HG02943 (cell line): ENCODE measurements around the gene TCF4.

Experiments used
- ATAC-seq: cut with Tn5 transposase; IDR thresholded peaks from one replicate; pipeline ENCODE4 v1.9.1; 2021; ENCODE audit warnings: mild to moderate bottlenecking, low read depth, moderate library complexity; ENCODE audit not compliant: unreplicated experiment

The TCF4 gene

GRCh38 chr18:55336438-55337100, 251.4 kb downstream of the TCF4 start:
- ATAC-seq: no peak

- no peak for ATAC-seq
These were observed 253.1 kb downstream of the TCF4 start for GRCh38 chr18:55334875-55335274.

- ATAC-seq: no peak
These were observed 256.7 kb downstream of the TCF4 start for GRCh38 chr18:55331301-55331700.

- ATAC-seq: no peak
These were observed 259.7 kb downstream of the TCF4 start for GRCh38 chr18:55328301-55328700.

GRCh38 chr18:55327454-55327853, 260.5 kb downstream of the TCF4 start:
- ATAC-seq: no peak

GRCh38 chr18:55326134-55326533, 261.9 kb downstream of the TCF4 start:
- no peak for ATAC-seq

GRCh38 chr18:55324166-55324565, 263.8 kb downstream of the TCF4 start:
- no peak for ATAC-seq

GRCh38 chr18:55323051-55323994, 264.7 kb downstream of the TCF4 start:
- ATAC-seq: no peak

- ATAC-seq: peak; percentile 52
These were observed 265.7 kb downstream of the TCF4 start for GRCh38 chr18:55322178-55322735.

- peak; percentile 68 for ATAC-seq
These were observed 266.5 kb downstream of the TCF4 start for GRCh38 chr18:55321265-55322177.

GRCh38 chr18:55320424-55321264, 267.3 kb downstream of the TCF4 start:
- no peak for ATAC-seq

GRCh38 chr18:55319459-55320193, 268.4 kb downstream of the TCF4 start:
- ATAC-seq: no peak

- ATAC-seq: no peak
These were observed 269.0 kb downstream of the TCF4 start for GRCh38 chr18:55318951-55319441.

- ATAC-seq: no peak
These were observed 270.1 kb downstream of the TCF4 start for GRCh38 chr18:55317864-55318263.

- ATAC-seq: no peak
These were observed 270.7 kb downstream of the TCF4 start for GRCh38 chr18:55317324-55317723.

- ATAC-seq: no peak
These were observed 271.4 kb downstream of the TCF4 start for GRCh38 chr18:55316486-55317184.

- ATAC-seq: no peak
These were observed 273.3 kb downstream of the TCF4 start for GRCh38 chr18:55314615-55315237.

GRCh38 chr18:55314031-55314430, 274.0 kb downstream of the TCF4 start:
- no peak for ATAC-seq
